Natural killer cell treated with Interleukin-12 subunit alpha and Interleukin-12 subunit beta and Interleukin-15 and Interleukin-18, amount 100 ng/mL, for 72 hours (primary cell): Measurements from ENCODE around the gene CBARP. TPM values are rescaled to one million over a fixed set of nuclear protein-coding genes. Genes with fewer than 3 reads are reported as not detected.

Experiments
- ATAC-seq, 2 donors: fragments of 150-1000 bp; cut with Tn5 transposase in 1 of 2; sonication (Bioruptor Pico), chemical (Tn5 transposase) in 1 of 2; 2 replicates each; pipeline ENCODE4 v1.10.0; 2021
- DNase-seq: peaks from one replicate; pipeline ENCODE4 v3.0.0; 2022; ENCODE audit warnings: low spot score
- H3K27ac Mint-ChIP-seq, 2 donors: 1 replicate in 1 of 2; 2 replicates in 1 of 2; pipeline ENCODE4 v1.8.0; 2022; ENCODE audit warnings: mixed read lengths in 2 of 2, mild to moderate bottlenecking in 1 of 2, moderate library complexity in 1 of 2
- H3K27me3 Mint-ChIP-seq, 2 donors: 1 replicate in 1 of 2; 2 replicates in 1 of 2; pipeline ENCODE4 v1.8.0; 2022; ENCODE audit warnings: mixed read lengths in 2 of 2
- H3K36me3 Mint-ChIP-seq: one replicate; pipeline ENCODE4 v1.8.0; 2022; ENCODE audit warnings: mixed read lengths
- H3K4me1 Mint-ChIP-seq, 2 donors: 1 replicate in 1 of 2; 2 replicates in 1 of 2; pipeline ENCODE4 v1.8.0; 2022; ENCODE audit warnings: low read depth in 2 of 2, mixed read lengths in 2 of 2, mild to moderate bottlenecking in 1 of 2
- H3K4me3 Mint-ChIP-seq: one replicate; pipeline ENCODE4 v1.8.0; 2022; ENCODE audit warnings: mixed read lengths
- H3K9me3 Mint-ChIP-seq: 2 replicates; pipeline ENCODE4 v1.8.0; 2022; ENCODE audit warnings: mixed read lengths
- total RNA-seq, 2 donors: library from RNA; stranded (reverse); gene quantifications; one replicate each; pipeline ENCODE4 v1.2.3, GENCODE V29; 2022

CBARP gene
- total RNA-seq, 2 donors from 2014 or later, result 0.28 TPM; not detected in 1

DNA sequence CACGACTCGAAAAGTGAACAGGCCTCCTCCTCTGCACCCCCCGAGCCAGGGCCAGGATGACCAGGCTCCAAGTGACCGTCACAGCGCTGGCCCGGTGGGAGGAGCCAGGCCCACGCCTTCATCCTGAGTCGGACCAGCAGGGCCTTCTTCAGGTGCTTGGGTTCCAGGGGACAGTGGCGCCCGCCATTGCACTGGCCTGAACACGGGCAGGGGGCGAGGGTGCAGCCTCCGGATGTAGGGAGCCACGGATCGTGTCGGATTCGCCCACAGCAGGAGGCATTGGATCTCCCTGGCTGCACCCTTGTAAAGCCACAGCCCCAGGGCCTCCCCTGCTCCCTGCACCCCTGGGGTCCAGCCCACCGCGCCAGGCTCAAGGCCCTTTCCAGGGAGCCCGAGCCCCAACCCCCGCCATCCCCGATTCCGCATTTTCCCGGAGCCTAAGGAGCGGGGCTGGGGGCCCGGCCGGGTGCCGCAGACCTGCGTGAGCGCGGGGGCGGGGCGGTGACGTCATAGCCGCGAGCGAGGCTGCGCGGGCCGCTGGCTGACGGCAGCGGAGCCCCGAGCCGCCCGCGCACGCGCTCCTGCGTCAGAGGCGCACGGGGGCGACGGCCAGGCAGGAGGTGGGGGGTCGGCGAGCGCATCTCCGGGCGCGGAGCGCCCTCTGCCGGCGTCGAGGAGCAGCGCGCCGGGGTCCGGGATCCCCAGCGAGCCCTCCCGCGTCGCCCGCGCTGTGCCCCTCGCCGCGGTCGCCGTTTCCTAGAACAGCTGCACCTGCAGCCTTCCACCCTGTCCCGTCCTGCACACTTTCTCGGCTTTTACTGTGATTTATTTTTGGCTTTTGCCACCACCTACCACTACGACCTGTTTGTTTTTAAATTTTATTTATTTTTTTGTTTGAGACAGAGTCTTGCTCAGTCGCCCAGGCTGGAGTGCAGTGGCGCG is 2.3 kb upstream of the CBARP start:
- Mint-ChIP-seq H3K4me3 (no peak overlapping the region), H3K4me1 (peaks cover 19 to 20% of the 10 kb centered on the region in 2 donors), H3K36me3 (no peaks in the 10 kb centered on the region), H3K9me3 (no peaks in the 10 kb centered on the region), H3K27me3 (peaks cover 9 to 10% of the 10 kb centered on the region in 2 donors), H3K27ac (no peak overlapping the region)
- DNase-seq (peak; percentile 94), ATAC-seq (peak; percentile 74 to 81)

DNA sequence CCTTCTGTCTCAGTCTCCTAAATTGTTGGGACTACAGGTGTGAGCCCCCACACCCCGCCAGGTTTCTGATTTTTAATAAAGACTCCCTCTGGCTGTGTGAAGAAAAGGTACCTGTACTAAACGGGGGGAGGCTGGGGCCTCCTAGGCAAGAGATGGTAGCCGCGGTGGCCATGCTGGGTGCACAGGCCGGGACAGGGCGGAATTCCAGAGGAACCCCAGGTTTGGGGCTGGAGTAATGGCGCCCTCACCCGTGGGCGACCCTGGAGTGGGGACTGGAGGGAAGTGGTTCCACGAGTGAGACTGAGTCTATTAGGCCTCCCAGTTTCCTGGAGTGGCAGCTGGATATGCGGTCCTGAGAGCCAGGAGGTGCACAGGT is 1.6 kb upstream of the CBARP start:
- Mint-ChIP-seq H3K4me3 (peak overlapping the region; percentile 85), H3K27me3 (peaks cover 9 to 10% of the 10 kb centered on the region in 2 donors), H3K4me1 (peaks cover 15 to 20% of the 10 kb centered on the region in 2 donors), H3K36me3 (no peaks in the 10 kb centered on the region), H3K27ac (peak overlapping the region; percentile 4 to 44), H3K9me3 (no peaks in the 10 kb centered on the region)
- DNase-seq (no peak), ATAC-seq (no peak)

DNA sequence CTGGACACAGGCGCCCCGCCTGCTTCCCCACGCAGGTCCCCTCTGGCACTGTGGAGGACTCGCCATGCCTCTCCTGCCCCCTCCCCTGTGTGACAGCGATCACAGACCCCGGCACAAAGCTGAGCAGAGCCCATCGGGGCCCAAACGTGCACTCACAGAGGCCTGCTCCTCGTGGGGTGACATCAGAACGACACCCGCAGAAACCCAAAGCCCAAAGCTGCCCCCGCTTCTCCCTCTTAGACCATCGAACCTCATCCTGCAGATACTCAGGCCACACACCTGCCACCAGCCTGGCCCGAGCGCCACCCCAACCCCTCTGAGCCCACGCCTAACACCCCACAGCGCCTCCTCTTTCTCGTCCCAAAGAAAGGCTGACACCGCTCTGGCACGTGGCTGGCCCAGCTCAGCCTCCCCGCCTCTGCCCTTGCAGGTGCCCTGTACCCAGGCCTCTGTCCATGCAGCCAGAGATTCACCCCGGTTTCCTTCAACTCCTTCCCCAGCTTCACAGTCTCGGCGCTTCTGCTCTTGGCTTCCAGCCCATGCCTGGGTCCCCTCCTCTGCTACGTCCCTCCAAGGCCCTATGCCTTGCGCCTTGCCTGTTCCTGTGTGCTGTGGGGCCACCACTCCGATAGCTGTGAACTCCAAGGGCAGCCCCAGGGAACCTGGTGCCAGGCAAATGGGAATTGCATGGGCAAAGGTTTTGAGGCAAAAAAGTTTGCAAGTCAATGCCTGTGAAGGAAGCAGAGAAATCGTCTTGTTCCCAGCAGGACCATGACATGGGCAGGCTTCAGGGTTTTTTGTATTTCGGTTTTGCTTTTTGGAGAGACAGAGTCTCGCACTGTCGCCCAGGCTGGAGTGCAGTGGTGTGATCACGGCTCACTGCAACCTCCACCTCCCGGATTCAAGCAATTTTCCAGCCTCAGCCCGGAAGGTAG is 831 bp upstream of the CBARP start:
- no peak for ATAC-seq
- no peaks in the 10 kb centered on the region for H3K36me3 Mint-ChIP-seq
- peak overlapping the region; percentile 4 to 44 for H3K27ac Mint-ChIP-seq
- peak overlapping the region; percentile 85 for H3K4me3 Mint-ChIP-seq
- peaks cover 15 to 20% of the 10 kb centered on the region in 2 donors for H3K4me1 Mint-ChIP-seq
- peaks cover 9 to 10% of the 10 kb centered on the region in 2 donors for H3K27me3 Mint-ChIP-seq
- H3K9me3 Mint-ChIP-seq, result no peaks in the 10 kb centered on the region
- no peak for DNase-seq

GRCh38 chr19:1237027-1237659 is 662 bp downstream of the CBARP start:
- H3K4me1 Mint-ChIP-seq, result peaks cover 15 to 20% of the 10 kb centered on the region in 2 donors
- no peak for ATAC-seq
- peaks cover 9 to 10% of the 10 kb centered on the region in 2 donors for H3K27me3 Mint-ChIP-seq
- H3K36me3 Mint-ChIP-seq, result no peaks in the 10 kb centered on the region
- peak overlapping the region; percentile 58 for H3K4me3 Mint-ChIP-seq
- no peaks in the 10 kb centered on the region for H3K9me3 Mint-ChIP-seq
- DNase-seq, result no peak
- no peak overlapping the region for H3K27ac Mint-ChIP-seq

GRCh38 chr19:1236576-1236975 is 1.2 kb downstream of the CBARP start:
- H3K27me3 Mint-ChIP-seq, result peaks cover 9 to 10% of the 10 kb centered on the region in 2 donors
- DNase-seq (no peak), ATAC-seq (no peak)
- H3K27ac Mint-ChIP-seq, result no peak overlapping the region
- no peak overlapping the region for H3K4me3 Mint-ChIP-seq
- H3K9me3 Mint-ChIP-seq, result no peaks in the 10 kb centered on the region
- no peaks in the 10 kb centered on the region for H3K36me3 Mint-ChIP-seq
- peaks cover 14 to 18% of the 10 kb centered on the region in 2 donors for H3K4me1 Mint-ChIP-seq

- Mint-ChIP-seq H3K9me3 (no peaks in the 10 kb centered on the region), H3K36me3 (no peaks in the 10 kb centered on the region), H3K27me3 (peaks cover 9 to 10% of the 10 kb centered on the region in 2 donors), H3K4me1 (peaks cover 11 to 14% of the 10 kb centered on the region in 2 donors), H3K27ac (no peak overlapping the region), H3K4me3 (no peak overlapping the region)
- DNase-seq, result no peak
- no peak for ATAC-seq
These were observed 1.9 kb downstream of the CBARP start for GRCh38 chr19:1235625-1236538.

DNA sequence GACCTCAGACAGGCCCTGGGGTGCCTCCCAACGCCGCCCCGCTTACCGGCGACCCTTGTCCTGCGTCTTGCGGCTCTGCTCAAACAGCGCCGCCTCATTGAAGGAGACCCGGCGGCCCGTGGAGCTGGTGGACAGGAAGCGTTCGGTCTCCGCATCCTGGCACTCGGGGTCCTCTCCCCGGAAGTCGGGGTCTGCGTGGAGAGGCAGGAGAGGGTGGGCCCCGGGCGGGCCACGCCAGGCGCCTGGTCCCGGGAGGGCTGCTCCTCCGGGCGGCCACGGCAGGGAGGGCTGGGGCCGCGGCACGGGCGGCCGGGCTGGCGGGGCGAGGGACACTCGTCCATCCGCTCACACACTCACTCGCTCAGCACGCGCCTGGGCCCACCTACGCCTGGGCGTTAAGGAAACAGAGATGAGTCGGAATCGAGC is 2.8 kb downstream of the CBARP start:
- DNase-seq, result no peak
- no peaks in the 10 kb centered on the region for H3K36me3 Mint-ChIP-seq

GRCh38 chr19:1234051-1234954 is 3.5 kb downstream of the CBARP start:
- Mint-ChIP-seq H3K4me1 (peaks cover 9 to 12% of the 10 kb centered on the region in 2 donors), H3K9me3 (no peaks in the 10 kb centered on the region), H3K36me3 (no peaks in the 10 kb centered on the region), H3K27me3 (peaks cover 8 to 9% of the 10 kb centered on the region in 2 donors), H3K27ac (no peak overlapping the region), H3K4me3 (no peak overlapping the region)
- no peak for ATAC-seq
- DNase-seq, result no peak

More for the DNA sequence above, 2.8 kb downstream of the CBARP start:
- peaks cover 11 to 14% of the 10 kb centered on the region in 2 donors for H3K4me1 Mint-ChIP-seq
- H3K9me3 Mint-ChIP-seq, result no peaks in the 10 kb centered on the region
- H3K27ac Mint-ChIP-seq, result no peak overlapping the region
- H3K27me3 Mint-ChIP-seq, result peaks cover 9 to 10% of the 10 kb centered on the region in 2 donors
- H3K4me3 Mint-ChIP-seq, result no peak overlapping the region
- no peak for ATAC-seq

GRCh38 chr19:1233115-1233667 is 4.6 kb downstream of the CBARP start:
- Mint-ChIP-seq H3K27me3 (peaks cover under 1% of the 10 kb centered on the region in 2 donors), H3K27ac (no peak overlapping the region), H3K4me3 (no peak overlapping the region), H3K36me3 (no peaks in the 10 kb centered on the region), H3K9me3 (no peaks in the 10 kb centered on the region), H3K4me1 (peaks cover under 1% of the 10 kb centered on the region in 2 donors)
- no peak for DNase-seq
- ATAC-seq, result no peak

DNA sequence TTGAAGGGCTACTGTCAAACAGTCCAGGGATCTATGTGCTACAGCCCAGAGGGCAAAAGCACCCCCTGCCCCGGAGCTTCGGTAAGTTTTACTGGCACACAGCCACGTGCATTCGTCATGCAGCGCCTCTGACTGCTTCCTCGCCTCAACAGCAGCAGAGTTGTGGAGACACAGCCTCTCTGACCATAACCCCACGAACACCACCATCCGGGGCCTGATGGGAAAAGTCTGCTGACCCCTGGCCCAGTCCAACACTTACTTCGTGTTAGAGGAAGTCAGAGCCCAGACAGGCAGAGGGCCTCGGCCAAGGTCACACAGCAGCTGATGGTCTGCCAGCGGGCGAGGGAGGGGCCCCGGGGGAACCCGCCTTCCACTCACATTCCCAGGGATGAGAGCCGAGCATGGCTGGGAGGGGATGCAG is 5.1 kb downstream of the CBARP start:
- H3K4me1 Mint-ChIP-seq, result no peaks in the 10 kb centered on the region
- ATAC-seq, result no peak
- no peaks in the 10 kb centered on the region for H3K36me3 Mint-ChIP-seq
- no peak for DNase-seq
- no peak overlapping the region for H3K4me3 Mint-ChIP-seq
- no peaks in the 10 kb centered on the region for H3K27me3 Mint-ChIP-seq
- no peaks in the 10 kb centered on the region for H3K9me3 Mint-ChIP-seq
- H3K27ac Mint-ChIP-seq, result no peak overlapping the region

GRCh38 chr19:1231729-1232637 is 5.8 kb downstream of the CBARP start:
- Mint-ChIP-seq H3K36me3 (no peaks in the 10 kb centered on the region), H3K27me3 (no peaks in the 10 kb centered on the region), H3K9me3 (no peaks in the 10 kb centered on the region), H3K4me3 (no peak overlapping the region), H3K27ac (no peak overlapping the region), H3K4me1 (no peaks in the 10 kb centered on the region)
- no peak for DNase-seq
- no peak for ATAC-seq
